Caco-2 (cell line): ENCODE data around the gene CNTNAP5. TPM values are rescaled to one million over a fixed set of nuclear protein-coding genes. Genes with fewer than 3 reads are reported as not detected.

Experiments used
- BruUV-seq: library from RNA; stranded (reverse); fragments of 400-500 nt; replicated peaks from 2 replicates; lab custom pipeline; 2021; lab: Mats Ljungman, UMichigan
- CTCF ChIA-PET: fragments of 300-600 bp; sonication (Branson Sonifier 250); formaldehyde crosslinking; loops from one replicate; lab custom pipeline; 2022; ENCODE audit warnings: antibody characterized with exemption; lab: Charles Lee
- POLR2A ChIA-PET: fragments of 300-600 bp; sonication (Branson Sonifier 250); formaldehyde crosslinking; loops from one replicate; lab custom pipeline; 2022; ENCODE audit warnings: antibody characterized with exemption; lab: Charles Lee
- DNase-seq, 2 experiments: peaks; one replicate each; pipeline versions ENCODE4 v3.0.0 to v3.0.0-alpha.2; 2020 to 2022
- H3K27me3 ChIP-seq: replicated peaks from 2 replicates; pipeline ENCODE4 v1.6.0; 2011; ENCODE audit warnings: low read length; ENCODE audit not compliant: control insufficient read depth, insufficient read depth
- H3K36me3 ChIP-seq: 2 replicates; pipeline ENCODE4 v1.5.1; 2011; ENCODE audit warnings: low read length; ENCODE audit not compliant: control insufficient read depth, insufficient read depth
- H3K4me1 ChIP-seq: fragments of 250-450 bp; sonication (Bioruptor Pico); 2 replicates; pipeline ENCODE4 v1.5.1; 2020; ENCODE audit warnings: mild to moderate bottlenecking
- H3K4me3 ChIP-seq: 2 replicates; pipeline ENCODE4 v1.5.1; 2011; ENCODE audit warnings: low read depth, mild to moderate bottlenecking, control low read depth, low read length
- H3K9me3 ChIP-seq: fragments of 250-450 bp; sonication (Bioruptor Pico); 2 replicates; pipeline ENCODE4 v1.5.1; 2020; ENCODE audit warnings: mild to moderate bottlenecking, moderate library complexity
- H3K27ac Mint-ChIP-seq: one replicate; pipeline ENCODE4 v1.8.0; 2022; ENCODE audit warnings: mixed read lengths; ENCODE audit not compliant: unreplicated experiment
- H3K27me3 Mint-ChIP-seq: one replicate; pipeline ENCODE4 v1.8.0; 2022; ENCODE audit warnings: mixed read lengths; ENCODE audit not compliant: insufficient read depth, unreplicated experiment
- H3K36me3 Mint-ChIP-seq: one replicate; pipeline ENCODE4 v1.8.0; 2022; ENCODE audit warnings: mild to moderate bottlenecking, mixed read lengths; ENCODE audit not compliant: insufficient read depth, unreplicated experiment
- H3K4me1 Mint-ChIP-seq: one replicate; pipeline ENCODE4 v1.8.0; 2022; ENCODE audit warnings: low read depth, mixed read lengths; ENCODE audit not compliant: unreplicated experiment
- H3K4me3 Mint-ChIP-seq: one replicate; pipeline ENCODE4 v1.8.0; 2022; ENCODE audit warnings: mild to moderate bottlenecking, moderate library complexity, mixed read lengths; ENCODE audit not compliant: unreplicated experiment
- H3K9me3 Mint-ChIP-seq: one replicate; pipeline ENCODE4 v1.8.0; 2022; ENCODE audit warnings: mixed read lengths; ENCODE audit not compliant: unreplicated experiment
- intact Hi-C: fragments of 100-400 bp; cut with micrococcal nuclease; formaldehyde crosslinking; loops from one replicate; pipeline ENCODE4 v1.10.0; 2022; ENCODE audit not compliant: unreplicated experiment
- total RNA-seq: library from RNA; stranded (reverse); gene quantifications from 2 replicates; pipeline ENCODE4 v1.2.3, GENCODE V29; 2022
- TF ChIP-seq, protein P1 (sequence below), 2 experiments: fragments of 200-600 bp in 1 of 2; IDR thresholded peaks; 1 replicate in 1 of 2; 2 replicates in 1 of 2; pipeline versions ENCODE4 v1.5.1 to v1.8.0; 2011 to 2022; ENCODE audit warnings: antibody characterized with exemption in 1 of 2, control low read depth in 1 of 2, inconsistent platforms in 1 of 2, low read depth in 1 of 2, low read length in 1 of 2, mild to moderate bottlenecking in 1 of 2, moderate library complexity in 1 of 2; ENCODE audit not compliant: insufficient read depth in 1 of 2, severe bottlenecking in 1 of 2, unreplicated experiment in 1 of 2

Gene CNTNAP5
- total RNA-seq, 1 experiment from 2014 or later = 0.14 TPM

DNA sequence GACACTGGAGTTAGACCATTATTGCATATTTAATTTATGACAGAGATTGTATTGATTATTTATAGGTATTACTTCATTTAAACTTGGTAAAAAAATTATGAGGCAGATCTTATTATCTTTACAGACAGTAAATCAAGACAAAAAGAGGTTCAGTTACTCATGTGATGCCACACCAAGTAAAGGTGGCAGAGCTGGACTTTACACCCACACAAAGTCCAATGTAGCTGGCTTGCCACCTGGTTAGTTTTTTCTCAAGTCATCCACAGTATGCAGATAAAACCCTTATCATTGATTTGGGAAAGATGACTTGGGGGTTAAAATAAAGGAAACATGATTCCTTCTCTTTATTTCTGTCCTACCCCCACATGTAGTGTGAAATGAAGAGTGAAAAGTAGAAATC is 137.2 kb downstream of the CNTNAP5 start:
- H3K9me3 Mint-ChIP-seq = no peaks in the 10 kb centered on the region
- Histone ChIP-seq H3K36me3 (no peaks in the 10 kb centered on the region), H3K27me3 (no peaks in the 10 kb centered on the region), H3K4me1 (no peaks in the 10 kb centered on the region), H3K9me3 (no peaks in the 10 kb centered on the region), H3K4me3 (no peak overlapping the region)
- ChIA-PET CTCF (no interaction called here), POLR2A (no interaction called here)
- H3K4me3 Mint-ChIP-seq = no peak overlapping the region
- TF ChIP-seq, protein P1, sequence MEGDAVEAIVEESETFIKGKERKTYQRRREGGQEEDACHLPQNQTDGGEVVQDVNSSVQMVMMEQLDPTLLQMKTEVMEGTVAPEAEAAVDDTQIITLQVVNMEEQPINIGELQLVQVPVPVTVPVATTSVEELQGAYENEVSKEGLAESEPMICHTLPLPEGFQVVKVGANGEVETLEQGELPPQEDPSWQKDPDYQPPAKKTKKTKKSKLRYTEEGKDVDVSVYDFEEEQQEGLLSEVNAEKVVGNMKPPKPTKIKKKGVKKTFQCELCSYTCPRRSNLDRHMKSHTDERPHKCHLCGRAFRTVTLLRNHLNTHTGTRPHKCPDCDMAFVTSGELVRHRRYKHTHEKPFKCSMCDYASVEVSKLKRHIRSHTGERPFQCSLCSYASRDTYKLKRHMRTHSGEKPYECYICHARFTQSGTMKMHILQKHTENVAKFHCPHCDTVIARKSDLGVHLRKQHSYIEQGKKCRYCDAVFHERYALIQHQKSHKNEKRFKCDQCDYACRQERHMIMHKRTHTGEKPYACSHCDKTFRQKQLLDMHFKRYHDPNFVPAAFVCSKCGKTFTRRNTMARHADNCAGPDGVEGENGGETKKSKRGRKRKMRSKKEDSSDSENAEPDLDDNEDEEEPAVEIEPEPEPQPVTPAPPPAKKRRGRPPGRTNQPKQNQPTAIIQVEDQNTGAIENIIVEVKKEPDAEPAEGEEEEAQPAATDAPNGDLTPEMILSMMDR (IDR thresholded peaks at IDR 0.05; ENCODE audit: insufficient read depth in 1 of 2, low read depth in 1 of 2, low read length in 1 of 2, severe bottlenecking in 1 of 2, unreplicated experiment in 1 of 2) = no peak
- H3K27ac Mint-ChIP-seq = no peak overlapping the region
- H3K27me3 Mint-ChIP-seq = peaks cover 6% of the 10 kb centered on the region
- H3K4me1 Mint-ChIP-seq = no peaks in the 10 kb centered on the region
- no TSS peak for BruUV-seq
- no peak for DNase-seq
- H3K36me3 Mint-ChIP-seq = no peaks in the 10 kb centered on the region
- intact Hi-C loops = no loop called here

DNA sequence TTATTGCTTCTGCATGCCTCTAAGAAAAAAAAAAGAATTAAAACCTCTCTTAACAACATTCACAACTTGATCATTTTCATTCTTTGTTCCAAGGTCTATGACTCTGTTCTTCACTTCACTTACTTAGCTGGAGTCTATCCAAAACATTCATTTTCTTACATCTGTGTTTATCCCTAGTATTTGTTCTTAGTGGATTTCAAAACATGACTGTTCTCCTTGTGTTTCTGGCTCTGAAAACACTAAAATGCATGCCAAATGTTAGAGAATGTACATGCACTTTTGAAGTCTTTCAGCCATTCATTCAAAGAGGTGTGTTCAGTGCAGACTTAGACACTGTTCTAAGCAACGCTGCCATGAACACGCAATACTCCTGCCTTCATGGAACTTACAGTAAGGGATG is 138.8 kb downstream of the CNTNAP5 start:
- intact Hi-C loops = no loop called here
- Histone ChIP-seq H3K4me1 (no peaks in the 10 kb centered on the region), H3K36me3 (no peaks in the 10 kb centered on the region), H3K9me3 (no peaks in the 10 kb centered on the region), H3K27me3 (no peaks in the 10 kb centered on the region), H3K4me3 (no peak overlapping the region)
- H3K27ac Mint-ChIP-seq = no peak overlapping the region
- peaks cover 7% of the 10 kb centered on the region for H3K27me3 Mint-ChIP-seq
- no peak overlapping the region for H3K4me3 Mint-ChIP-seq
- DNase-seq = no peak
- BruUV-seq = no TSS peak
- no peaks in the 10 kb centered on the region for H3K9me3 Mint-ChIP-seq
- ChIA-PET POLR2A (no interaction called here), CTCF (no interaction called here)
- H3K4me1 Mint-ChIP-seq = no peaks in the 10 kb centered on the region
- no peaks in the 10 kb centered on the region for H3K36me3 Mint-ChIP-seq
- TF ChIP-seq, protein P1 (IDR thresholded peaks at IDR 0.05; ENCODE audit: insufficient read depth in 1 of 2, low read depth in 1 of 2, low read length in 1 of 2, severe bottlenecking in 1 of 2, unreplicated experiment in 1 of 2) = no peak

DNA sequence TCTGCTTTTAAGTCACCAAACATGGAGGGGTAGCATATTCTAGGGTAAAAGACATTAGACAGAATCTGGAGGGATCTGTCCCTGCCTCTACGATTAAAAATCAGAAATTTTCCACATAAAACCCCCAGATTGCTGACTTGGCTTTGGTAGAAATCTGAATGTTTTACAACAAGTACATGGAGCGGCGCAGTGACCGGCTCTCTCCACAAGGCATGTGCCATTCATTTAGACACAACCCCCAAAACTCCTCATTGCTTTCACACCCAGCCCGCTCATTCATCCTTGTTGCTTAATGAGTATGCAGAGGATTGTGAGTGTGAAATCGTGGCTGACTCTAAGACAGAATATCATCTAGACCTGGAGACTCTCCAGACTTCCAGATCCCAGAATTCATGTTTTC is 140.6 kb downstream of the CNTNAP5 start:
- Histone ChIP-seq H3K9me3 (no peaks in the 10 kb centered on the region), H3K36me3 (no peaks in the 10 kb centered on the region), H3K4me3 (no peak overlapping the region), H3K4me1 (no peaks in the 10 kb centered on the region), H3K27me3 (no peaks in the 10 kb centered on the region)
- intact Hi-C loops = no loop called here
- Mint-ChIP-seq H3K9me3 (no peaks in the 10 kb centered on the region), H3K4me3 (no peak overlapping the region), H3K36me3 (no peaks in the 10 kb centered on the region), H3K27me3 (peaks cover 10% of the 10 kb centered on the region), H3K4me1 (no peaks in the 10 kb centered on the region), H3K27ac (no peak overlapping the region)
- DNase-seq = no peak
- POLR2A ChIA-PET = no interaction called here
- no TSS peak for BruUV-seq
- CTCF ChIA-PET = no interaction called here
- TF ChIP-seq, protein P1 (IDR thresholded peaks at IDR 0.05; ENCODE audit: insufficient read depth in 1 of 2, low read depth in 1 of 2, low read length in 1 of 2, severe bottlenecking in 1 of 2, unreplicated experiment in 1 of 2) = no peak
